ENCODE measurements around the gene CABP2. TPM values are rescaled to one million over a fixed set of nuclear protein-coding genes. Genes with fewer than 3 reads are reported as not detected.

Gene CABP2
- total RNA-seq, 4 donors from 2014 or later: not detected

GRCh38 chr11:67530282-67530592 is 7.0 kb upstream of the CABP2 start:
- in situ Hi-C loops (cut with MboI; ENCODE audit: low pct_ligation_motif_present in 1 of 4, low pct_unique_long_range_greater_than_20kb in 1 of 4, low sequenced_read_pairs in 3 of 4) (no loop called here), intact Hi-C loops (cut with DNase I; ENCODE audit: low total_unique reads) (no loop called here)
- DNase-seq: no peak
- no peak for TF ChIP-seq POLR2AphosphoS5 (IDR thresholded peaks at IDR 0.05)
- TF ChIP-seq CTCF (IDR thresholded peaks at IDR 0.05): no peak
- TF ChIP-seq EP300 (IDR thresholded peaks at IDR 0.05; ENCODE audit: low read depth): no peak
- TF ChIP-seq POLR2A (IDR thresholded peaks at IDR 0.05): no peak
- Histone ChIP-seq H3K9me3 (peaks cover 11 to 13% of the 10 kb centered on the region in 2 donors), H3K27ac (no peak overlapping the region), H3K36me3 (no peaks in the 10 kb centered on the region), H3K4me1 (peaks cover 0 to 10% (median 3%) of the 10 kb centered on the region in 4 donors), H3K27me3 (no peaks in the 10 kb centered on the region), H3K4me3 (no peak overlapping the region)
- WGBS, 2 donors (ENCODE audit: low coverage in 1 of 2): 81% methylated on average over 5 of the region's 5 CpGs; no CpG with 5 or more reads in 1 of the 2 donors

GRCh38 chr11:67528376-67528775 is 5.1 kb upstream of the CABP2 start:
- H3K27ac ChIP-seq: no peak overlapping the region
- DNase-seq: no peak
- peaks cover 0 to 22% (median 11%) of the 10 kb centered on the region in 4 donors for H3K4me1 ChIP-seq
- no peaks in the 10 kb centered on the region for H3K27me3 ChIP-seq
- WGBS, 2 donors (ENCODE audit: low coverage in 1 of 2): 90 to 100% methylated on average over 2 to 4 of the region's 4 CpGs
- in situ Hi-C loops (cut with MboI; ENCODE audit: low pct_ligation_motif_present in 1 of 4, low pct_unique_long_range_greater_than_20kb in 1 of 4, low sequenced_read_pairs in 3 of 4) (no loop called here), intact Hi-C loops (cut with DNase I; ENCODE audit: low total_unique reads) (no loop called here)
- H3K36me3 ChIP-seq: no peaks in the 10 kb centered on the region
- no peak overlapping the region for H3K4me3 ChIP-seq
- TF ChIP-seq CTCF (IDR thresholded peaks at IDR 0.05): no peak
- TF ChIP-seq POLR2A (IDR thresholded peaks at IDR 0.05): no peak
- TF ChIP-seq EP300 (IDR thresholded peaks at IDR 0.05; ENCODE audit: low read depth): no peak
- TF ChIP-seq POLR2AphosphoS5 (IDR thresholded peaks at IDR 0.05): no peak
- H3K9me3 ChIP-seq: peaks cover 3 to 4% of the 10 kb centered on the region in 2 donors

DNA sequence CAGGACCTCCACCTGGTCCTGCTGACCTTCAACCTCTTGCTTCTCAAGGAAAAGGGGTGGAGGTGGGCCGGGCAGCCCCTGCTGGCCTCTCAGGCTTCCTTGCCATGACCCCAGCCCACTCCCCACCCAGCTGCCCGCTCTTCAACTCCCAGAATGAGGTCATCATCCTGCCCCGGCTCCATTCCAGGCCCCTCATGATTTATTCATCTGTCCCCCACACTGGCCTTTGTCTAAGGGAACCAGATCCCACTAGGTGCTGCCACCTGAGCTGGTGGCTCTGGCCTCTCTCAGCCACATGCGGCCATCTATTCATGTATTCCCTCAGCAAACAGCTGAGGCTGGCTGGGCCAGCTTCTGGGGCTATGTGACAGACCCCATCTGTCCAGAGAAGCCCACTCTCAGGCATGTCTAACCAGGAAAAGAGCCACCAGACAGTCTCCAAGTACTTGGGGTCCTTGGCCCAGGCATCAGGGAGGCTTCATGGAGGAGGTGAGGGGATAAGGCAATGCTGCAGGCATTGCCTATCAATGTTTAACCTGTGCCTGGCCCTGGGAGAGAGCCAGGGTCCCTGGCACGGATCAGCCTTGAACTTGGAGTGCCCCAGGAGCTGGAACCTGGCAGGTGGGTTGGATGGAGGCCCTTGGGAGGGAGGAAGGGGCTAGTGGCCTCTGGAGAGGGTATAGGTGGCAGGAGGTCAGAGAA is 2.2 kb upstream of the CABP2 start:
- no peaks in the 10 kb centered on the region for H3K36me3 ChIP-seq
- no peaks in the 10 kb centered on the region for H3K9me3 ChIP-seq
- TF ChIP-seq POLR2A (IDR thresholded peaks at IDR 0.05): no peak
- no peak for TF ChIP-seq EP300 (IDR thresholded peaks at IDR 0.05; ENCODE audit: low read depth)
- no peak for TF ChIP-seq CTCF (IDR thresholded peaks at IDR 0.05)
- TF ChIP-seq POLR2AphosphoS5 (IDR thresholded peaks at IDR 0.05): no peak
- H3K4me3 ChIP-seq: no peak overlapping the region
- 75% methylated on average over 5 of the region's 5 CpGs; no CpG with 5 or more reads in 1 of the 2 donors for WGBS, 2 donors (ENCODE audit: low coverage in 1 of 2)
- DNase-seq: no peak
- in situ Hi-C loops (cut with MboI; ENCODE audit: low pct_ligation_motif_present in 1 of 4, low pct_unique_long_range_greater_than_20kb in 1 of 4, low sequenced_read_pairs in 3 of 4) (no loop called here), intact Hi-C loops (cut with DNase I; ENCODE audit: low total_unique reads) (no loop called here)
- peak overlapping the region; percentile 16 to 77 (median 65) for H3K27ac ChIP-seq
- no peaks in the 10 kb centered on the region for H3K27me3 ChIP-seq
- H3K4me1 ChIP-seq: peaks cover 0 to 22% (median 12%) of the 10 kb centered on the region in 4 donors

GRCh38 chr11:67524480-67524808 is 1.2 kb upstream of the CABP2 start:
- Histone ChIP-seq H3K9me3 (no peaks in the 10 kb centered on the region), H3K36me3 (no peaks in the 10 kb centered on the region), H3K4me3 (no peak overlapping the region), H3K27me3 (no peaks in the 10 kb centered on the region), H3K27ac (no peak overlapping the region), H3K4me1 (peaks cover 0 to 22% (median 12%) of the 10 kb centered on the region in 4 donors)
- intact Hi-C loops (cut with DNase I; ENCODE audit: low total_unique reads): no loop called here
- in situ Hi-C loops (cut with MboI; ENCODE audit: low pct_ligation_motif_present in 1 of 4, low pct_unique_long_range_greater_than_20kb in 1 of 4, low sequenced_read_pairs in 3 of 4): no loop called here
- TF ChIP-seq EP300 (IDR thresholded peaks at IDR 0.05; ENCODE audit: low read depth): no peak
- TF ChIP-seq CTCF (IDR thresholded peaks at IDR 0.05): no peak
- no peak for TF ChIP-seq POLR2AphosphoS5 (IDR thresholded peaks at IDR 0.05)
- no peak for TF ChIP-seq POLR2A (IDR thresholded peaks at IDR 0.05)
- 80 to 100% methylated on average over 2 to 9 of the region's 9 CpGs for WGBS, 2 donors (ENCODE audit: low coverage in 1 of 2)
- no peak for DNase-seq

Data from transverse colon (tissue), 4 donors.